Thyroid gland (tissue), 4 donors: ENCODE results near the gene MESP2.

Experiments used
- CTCF ChIP-seq, 6 experiments: fragments of 200-600 bp in 3 of 6; fragments of 450-650 bp in 3 of 6; sonication (generic) in 3 of 6; IDR thresholded peaks; one replicate each; pipeline ENCODE4 v1.5.1; 2016 to 2019; ENCODE audit warnings: antibody characterized with exemption in 6 of 6, mild to moderate bottlenecking in 2 of 6, inconsistent platforms in 1 of 6, moderate library complexity in 1 of 6
- POLR2A ChIP-seq, 2 donors: fragments of 450-650 bp; IDR thresholded peaks; one replicate each; pipeline ENCODE4 v1.6.1; 2017; ENCODE audit warnings: antibody characterized with exemption in 2 of 2, mild to moderate bottlenecking in 2 of 2, moderate library complexity in 1 of 2

- no peak for TF ChIP-seq CTCF (IDR thresholded peaks at IDR 0.05)
- TF ChIP-seq POLR2A (IDR thresholded peaks at IDR 0.05), result no peak
Observed at GRCh38 chr15:89824607-89824867, 48.4 kb downstream of the MESP2 start.
